Esophagus muscularis mucosa (tissue), 4 donors: ENCODE results near the gene USP35. TPM values are rescaled to one million over a fixed set of nuclear protein-coding genes. Genes with fewer than 3 reads are reported as not detected.

ENCODE experiments used
- DNase-seq: peaks from one replicate; pipeline ENCODE4 v3.0.0-alpha.2; 2017; ENCODE audit errors: extremely low spot score
- H3K27ac ChIP-seq, 4 donors: fragments of 200-600 bp; sonication (generic); replicated peaks in 1 of 4; 1 replicate in 3 of 4; 2 replicates in 1 of 4; pipeline ENCODE4 v1.5.1; 2016 to 2019; ENCODE audit warnings: mild to moderate bottlenecking in 1 of 4
- H3K27me3 ChIP-seq, 4 donors: fragments of 200-600 bp; sonication (generic); one replicate each; pipeline versions ENCODE4 v1.5.1 to v1.6.0; 2016 to 2019
- H3K36me3 ChIP-seq, 4 donors: fragments of 200-600 bp; sonication (generic); one replicate each; pipeline ENCODE4 v1.5.1; 2016 to 2019
- H3K4me1 ChIP-seq, 4 donors: fragments of 200-600 bp; sonication (generic); one replicate each; pipeline ENCODE4 v1.5.1; 2016 to 2019
- H3K4me3 ChIP-seq, 4 donors: fragments of 200-600 bp; sonication (generic); 1 replicate in 2 of 4; 2 replicates in 2 of 4; pipeline ENCODE4 v1.5.1; 2016 to 2019; ENCODE audit warnings: mild to moderate bottlenecking in 4 of 4, moderate library complexity in 1 of 4
- H3K9me3 ChIP-seq, 4 donors: fragments of 200-600 bp; sonication (generic); 1 replicate in 3 of 4; 2 replicates in 1 of 4; pipeline ENCODE4 v1.5.1; 2016 to 2019
- EP300 ChIP-seq: sonication (generic); formaldehyde crosslinking; IDR thresholded peaks from one replicate; pipeline ENCODE4 v1.6.1; 2017; ENCODE audit warnings: antibody characterized with exemption
- POLR2A ChIP-seq: fragments of 450-650 bp; IDR thresholded peaks from one replicate; pipeline ENCODE4 v1.6.1; 2017; ENCODE audit warnings: antibody characterized with exemption, moderate library complexity, mild to moderate bottlenecking, low read depth
- POLR2AphosphoS5 ChIP-seq, 2 donors: sonication (generic); formaldehyde crosslinking; IDR thresholded peaks; one replicate each; pipeline ENCODE4 v1.6.1; 2017; ENCODE audit warnings: antibody characterized with exemption in 2 of 2
- WGBS: methylation state at CpG from one replicate; pipeline ENCODE4 v1.1.5; 2018; 5-methylcytosine and 5-hydroxymethylcytosine counted together
- intact Hi-C: fragments of 100-400 bp; cut with DNase I; formaldehyde crosslinking; loops from one replicate; pipeline ENCODE4 v1.15.1; 2023
- total RNA-seq, 4 donors: library from RNA; depleted of rRNA; stranded (reverse); fragments of >200 nt; gene quantifications; one replicate each; pipeline versions ENCODE4 v1.1.0 to v1.2.1, GENCODE V29; 2016
- TF ChIP-seq, protein P1 (sequence below), 3 experiments: fragments of 200-600 bp in 2 of 3; fragments of 450-650 bp in 1 of 3; sonication (generic) in 2 of 3; IDR thresholded peaks; one replicate each; pipeline ENCODE4 v1.5.1; 2017 to 2019; ENCODE audit warnings: antibody characterized with exemption in 3 of 3, mild to moderate bottlenecking in 2 of 3, moderate library complexity in 1 of 3

The USP35 gene
- total RNA-seq, 4 donors from 2014 or later = 5.8 to 15.4 (median 11.3) TPM

DNA sequence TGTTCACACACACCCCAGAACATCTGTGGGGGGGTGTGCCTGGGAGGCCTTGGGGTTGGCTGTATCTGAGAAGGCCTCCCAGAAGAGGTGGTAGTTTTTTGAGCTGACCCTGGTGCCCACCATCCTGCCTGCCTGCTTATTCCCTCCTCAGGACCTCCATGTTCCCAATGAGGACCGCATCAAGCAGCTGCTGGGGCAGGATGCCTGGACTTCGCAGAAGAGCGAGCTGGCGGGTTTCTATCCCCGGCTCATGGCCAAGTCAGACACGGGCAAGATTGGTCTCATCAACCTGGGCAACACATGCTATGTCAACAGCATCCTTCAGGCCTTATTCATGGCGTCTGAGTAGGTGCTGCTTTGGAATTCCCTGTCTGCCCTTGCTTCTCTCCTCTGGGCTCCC lies 17.0 kb downstream of the USP35 start:
- Histone ChIP-seq H3K36me3 (peaks cover 32 to 88% (median 66%) of the 10 kb centered on the region in 4 donors), H3K27me3 (no peaks in the 10 kb centered on the region), H3K4me1 (no peaks in the 10 kb centered on the region), H3K4me3 (no peak overlapping the region), H3K9me3 (no peaks in the 10 kb centered on the region), H3K27ac (no peak overlapping the region)
- WGBS = 100% methylated on average over 7 of the region's 7 CpGs
- DNase-seq = no peak
- intact Hi-C loops = no loop called here
- no peak for TF ChIP-seq POLR2AphosphoS5 (IDR thresholded peaks at IDR 0.05)
- TF ChIP-seq EP300 = no peak
- TF ChIP-seq POLR2A = no peak
- TF ChIP-seq, protein P1, sequence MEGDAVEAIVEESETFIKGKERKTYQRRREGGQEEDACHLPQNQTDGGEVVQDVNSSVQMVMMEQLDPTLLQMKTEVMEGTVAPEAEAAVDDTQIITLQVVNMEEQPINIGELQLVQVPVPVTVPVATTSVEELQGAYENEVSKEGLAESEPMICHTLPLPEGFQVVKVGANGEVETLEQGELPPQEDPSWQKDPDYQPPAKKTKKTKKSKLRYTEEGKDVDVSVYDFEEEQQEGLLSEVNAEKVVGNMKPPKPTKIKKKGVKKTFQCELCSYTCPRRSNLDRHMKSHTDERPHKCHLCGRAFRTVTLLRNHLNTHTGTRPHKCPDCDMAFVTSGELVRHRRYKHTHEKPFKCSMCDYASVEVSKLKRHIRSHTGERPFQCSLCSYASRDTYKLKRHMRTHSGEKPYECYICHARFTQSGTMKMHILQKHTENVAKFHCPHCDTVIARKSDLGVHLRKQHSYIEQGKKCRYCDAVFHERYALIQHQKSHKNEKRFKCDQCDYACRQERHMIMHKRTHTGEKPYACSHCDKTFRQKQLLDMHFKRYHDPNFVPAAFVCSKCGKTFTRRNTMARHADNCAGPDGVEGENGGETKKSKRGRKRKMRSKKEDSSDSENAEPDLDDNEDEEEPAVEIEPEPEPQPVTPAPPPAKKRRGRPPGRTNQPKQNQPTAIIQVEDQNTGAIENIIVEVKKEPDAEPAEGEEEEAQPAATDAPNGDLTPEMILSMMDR (IDR thresholded peaks at IDR 0.05) = no peak

DNA sequence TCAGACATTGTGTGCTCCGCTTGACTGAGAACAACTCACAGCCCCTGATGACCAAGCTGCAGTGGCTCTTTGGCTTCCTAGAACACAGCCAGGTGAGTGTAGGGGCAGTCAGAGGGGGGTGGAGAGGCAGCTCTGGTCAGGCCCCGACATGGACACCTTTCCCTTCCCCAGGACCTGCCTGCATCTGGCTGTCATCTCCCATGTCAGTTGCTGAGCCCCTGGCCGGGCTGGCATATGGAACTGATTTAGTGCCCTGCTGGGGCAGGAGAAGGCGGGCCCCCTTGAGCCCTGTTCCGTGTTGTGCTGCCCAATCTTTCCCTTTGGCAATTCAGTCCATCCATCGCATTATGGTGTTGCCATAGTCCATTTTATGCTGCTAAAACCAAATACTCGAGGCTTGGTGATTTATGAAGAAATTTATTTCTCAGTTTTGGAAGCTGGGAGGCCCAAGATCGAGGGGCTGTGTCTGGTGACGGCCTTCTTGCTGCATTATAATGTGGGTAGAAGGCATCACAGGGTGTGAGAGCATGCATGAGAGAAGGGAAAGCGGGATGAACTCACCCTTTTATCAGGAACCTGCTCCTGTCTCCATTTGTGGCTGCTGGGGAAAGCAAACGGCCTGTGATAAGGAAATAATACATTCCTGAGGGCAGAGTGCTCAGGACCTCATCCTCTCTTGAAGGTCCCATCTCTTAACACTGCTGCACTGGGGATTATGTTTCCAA lies 19.0 kb downstream of the USP35 start:
- DNase-seq = no peak
- H3K4me1 ChIP-seq = no peaks in the 10 kb centered on the region
- H3K36me3 ChIP-seq = peaks cover 23 to 73% (median 56%) of the 10 kb centered on the region in 4 donors
- no peaks in the 10 kb centered on the region for H3K27me3 ChIP-seq
- intact Hi-C loops = no loop called here
- TF ChIP-seq, protein P1 (IDR thresholded peaks at IDR 0.05) = no peak
- no peak for TF ChIP-seq POLR2AphosphoS5 (IDR thresholded peaks at IDR 0.05)
- TF ChIP-seq EP300 = no peak
- no peak for TF ChIP-seq POLR2A
- H3K4me3 ChIP-seq = no peak overlapping the region
- no peaks in the 10 kb centered on the region for H3K9me3 ChIP-seq
- WGBS = 89% methylated on average over 11 of the region's 11 CpGs
- no peak overlapping the region for H3K27ac ChIP-seq

DNA sequence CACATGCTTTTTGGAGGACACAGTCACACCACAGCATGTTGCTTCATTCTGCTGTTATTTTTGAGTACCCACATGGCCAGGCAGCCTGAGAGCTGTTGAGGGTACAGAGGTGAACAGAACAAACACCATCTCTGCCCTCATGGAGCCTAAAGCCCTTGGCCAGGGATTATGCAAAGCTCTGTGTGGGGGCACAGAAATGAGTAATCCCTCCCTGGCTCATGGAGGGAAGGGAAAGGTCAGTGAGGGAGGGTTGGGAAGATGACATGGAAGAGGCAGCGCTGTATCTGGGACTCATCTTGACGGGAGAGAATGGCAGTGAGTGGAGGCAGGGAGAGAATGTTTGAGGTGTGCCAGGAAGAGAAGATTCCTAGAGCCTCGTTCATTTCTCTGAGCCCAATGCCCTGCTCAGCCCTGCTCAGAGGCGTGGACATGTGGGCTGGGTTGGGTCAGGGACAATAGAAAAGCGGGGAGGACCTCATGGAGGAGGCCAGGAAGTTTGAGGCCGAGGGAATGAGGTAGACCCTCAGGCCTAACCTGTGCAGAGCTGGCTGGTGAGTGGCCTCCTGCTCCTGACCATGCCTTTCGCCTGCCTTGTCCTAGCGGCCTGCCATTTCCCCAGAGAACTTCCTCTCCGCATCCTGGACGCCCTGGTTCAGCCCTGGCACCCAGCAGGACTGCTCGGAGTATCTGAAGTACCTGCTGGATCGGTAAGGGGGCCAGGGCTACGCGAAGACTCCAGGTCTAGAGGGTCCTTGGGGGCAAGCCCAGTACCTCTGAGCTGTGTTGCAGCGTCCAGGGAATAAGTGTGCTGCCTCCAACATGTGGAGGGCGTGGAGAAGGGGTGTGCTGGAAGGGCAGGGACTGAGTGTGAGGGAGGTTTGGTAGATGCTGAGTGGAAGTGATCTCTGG lies 19.8 kb downstream of the USP35 start:
- no peak overlapping the region for H3K27ac ChIP-seq
- 83% methylated on average over 16 of the region's 16 CpGs for WGBS
- H3K36me3 ChIP-seq = peaks cover 23 to 67% (median 58%) of the 10 kb centered on the region in 4 donors
- DNase-seq = no peak
- H3K4me3 ChIP-seq = no peak overlapping the region
- H3K27me3 ChIP-seq = no peaks in the 10 kb centered on the region
- H3K4me1 ChIP-seq = no peaks in the 10 kb centered on the region
- no peaks in the 10 kb centered on the region for H3K9me3 ChIP-seq
- TF ChIP-seq POLR2A (no peak), POLR2AphosphoS5 (IDR thresholded peaks at IDR 0.05) (no peak), EP300 (no peak)
- TF ChIP-seq, protein P1 (IDR thresholded peaks at IDR 0.05) = no peak
- intact Hi-C loops = no loop called here

DNA sequence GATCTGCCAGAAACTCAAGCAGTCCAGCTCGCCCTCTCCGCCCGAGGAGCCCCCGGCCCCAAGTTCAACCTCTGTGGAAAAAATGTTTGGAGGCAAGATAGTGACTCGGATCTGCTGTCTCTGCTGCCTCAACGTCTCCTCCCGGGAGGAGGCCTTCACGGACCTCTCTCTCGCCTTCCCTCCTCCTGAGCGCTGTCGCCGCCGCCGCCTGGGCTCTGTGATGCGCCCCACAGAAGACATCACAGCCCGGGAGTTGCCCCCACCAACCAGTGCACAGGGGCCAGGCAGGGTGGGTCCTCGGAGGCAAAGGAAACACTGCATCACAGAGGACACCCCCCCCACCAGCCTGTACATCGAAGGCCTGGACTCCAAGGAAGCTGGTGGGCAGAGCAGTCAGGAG lies 20.8 kb downstream of the USP35 start:
- Histone ChIP-seq H3K27me3 (no peaks in the 10 kb centered on the region), H3K4me3 (no peak overlapping the region), H3K9me3 (no peaks in the 10 kb centered on the region), H3K27ac (no peak overlapping the region), H3K4me1 (no peaks in the 10 kb centered on the region), H3K36me3 (peaks cover 23 to 74% (median 67%) of the 10 kb centered on the region in 4 donors)
- intact Hi-C loops = no loop called here
- TF ChIP-seq EP300 (no peak), POLR2A (no peak), POLR2AphosphoS5 (IDR thresholded peaks at IDR 0.05) (no peak)
- TF ChIP-seq, protein P1 (IDR thresholded peaks at IDR 0.05) = no peak
- 93% methylated on average over 12 of the region's 18 CpGs for WGBS
- no peak for DNase-seq
